A549 (cell line): ENCODE results near the gene FAR1.

Experiments
- CHD4 ChIP-seq: fragments of 200-600 bp; sonication (generic); IDR thresholded peaks from 2 replicates; pipeline ENCODE4 v1.6.1; 2016; ENCODE audit warnings: antibody characterized with exemption, mild to moderate bottlenecking, borderline replicate concordance
- EP300 ChIP-seq, 2 experiments: fragments of >200 bp; sonication (Bioruptor Twin); formaldehyde crosslinking; IDR thresholded peaks; 2 replicates in 1 of 2; 3 replicates in 1 of 2; pipeline ENCODE4 v1.6.1; 2016 to 2017
- KDM1A ChIP-seq: fragments of 200-600 bp; sonication (generic); IDR thresholded peaks from 2 replicates; pipeline ENCODE4 v1.6.1; 2016; ENCODE audit warnings: low read depth, mild to moderate bottlenecking
- NPAS2 ChIP-seq: fragments of 250-450 bp; sonication (Bioruptor Pico); IDR thresholded peaks from 2 replicates; pipeline ENCODE4 v1.8.0; 2022; ENCODE audit warnings: mild to moderate bottlenecking, moderate library complexity, borderline replicate concordance
- POLR2A ChIP-seq: IDR thresholded peaks from 2 replicates; pipeline ENCODE4 v1.6.1; 2012; ENCODE audit warnings: mild to moderate bottlenecking, low read length
- POLR2AphosphoS2 ChIP-seq: conservative IDR thresholded peaks from 2 replicates; pipeline ENCODE4 v1.6.1; 2012; ENCODE audit warnings: low read length, improper control_type of control experiment, inconsistent platforms
- TF ChIP-seq, protein P1 (sequence below): fragments of >200 bp; sonication (Bioruptor Twin); formaldehyde crosslinking; IDR thresholded peaks from 3 replicates; pipeline ENCODE4 v1.5.1; 2016
- TF ChIP-seq, protein P2 (sequence below): IDR thresholded peaks from 2 replicates; pipeline ENCODE4 v1.6.1; 2012; ENCODE audit warnings: low read depth, borderline replicate concordance
- TF ChIP-seq, protein P3 (sequence below): fragments of 200-600 bp; sonication (generic); IDR thresholded peaks from 2 replicates; pipeline ENCODE4 v1.6.1; 2016; ENCODE audit warnings: antibody characterized with exemption, mild to moderate bottlenecking, moderate library complexity

DNA sequence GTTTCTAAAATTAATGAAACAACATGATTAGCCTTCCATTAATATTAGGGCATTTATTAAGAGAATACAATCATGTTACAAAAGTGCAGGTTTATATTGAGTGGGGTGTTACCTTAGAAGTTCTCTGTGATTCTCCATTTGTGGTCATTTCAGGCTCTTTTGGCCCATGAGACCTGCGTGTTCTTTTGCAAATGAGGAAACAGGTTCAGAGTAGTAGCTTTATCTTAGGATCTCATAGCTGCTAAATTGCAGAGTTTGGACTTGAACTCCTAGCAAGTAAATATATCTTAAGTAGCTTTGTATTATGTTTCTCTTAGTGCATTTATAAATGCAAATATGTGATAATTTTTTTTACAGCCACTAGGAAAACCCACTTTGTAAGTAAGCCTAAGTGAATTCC lies 18.3 kb downstream of the FAR1 start:
- TF ChIP-seq POLR2AphosphoS2 (no peak), POLR2A (no peak), NPAS2 (CRISPR knock-in tag) (no peak), CHD4 (no peak), KDM1A (no peak), EP300 (IDR thresholded peaks at IDR 0.05) (no peak)
- TF ChIP-seq, protein P1, sequence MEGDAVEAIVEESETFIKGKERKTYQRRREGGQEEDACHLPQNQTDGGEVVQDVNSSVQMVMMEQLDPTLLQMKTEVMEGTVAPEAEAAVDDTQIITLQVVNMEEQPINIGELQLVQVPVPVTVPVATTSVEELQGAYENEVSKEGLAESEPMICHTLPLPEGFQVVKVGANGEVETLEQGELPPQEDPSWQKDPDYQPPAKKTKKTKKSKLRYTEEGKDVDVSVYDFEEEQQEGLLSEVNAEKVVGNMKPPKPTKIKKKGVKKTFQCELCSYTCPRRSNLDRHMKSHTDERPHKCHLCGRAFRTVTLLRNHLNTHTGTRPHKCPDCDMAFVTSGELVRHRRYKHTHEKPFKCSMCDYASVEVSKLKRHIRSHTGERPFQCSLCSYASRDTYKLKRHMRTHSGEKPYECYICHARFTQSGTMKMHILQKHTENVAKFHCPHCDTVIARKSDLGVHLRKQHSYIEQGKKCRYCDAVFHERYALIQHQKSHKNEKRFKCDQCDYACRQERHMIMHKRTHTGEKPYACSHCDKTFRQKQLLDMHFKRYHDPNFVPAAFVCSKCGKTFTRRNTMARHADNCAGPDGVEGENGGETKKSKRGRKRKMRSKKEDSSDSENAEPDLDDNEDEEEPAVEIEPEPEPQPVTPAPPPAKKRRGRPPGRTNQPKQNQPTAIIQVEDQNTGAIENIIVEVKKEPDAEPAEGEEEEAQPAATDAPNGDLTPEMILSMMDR: no peak
- TF ChIP-seq, protein P2, sequence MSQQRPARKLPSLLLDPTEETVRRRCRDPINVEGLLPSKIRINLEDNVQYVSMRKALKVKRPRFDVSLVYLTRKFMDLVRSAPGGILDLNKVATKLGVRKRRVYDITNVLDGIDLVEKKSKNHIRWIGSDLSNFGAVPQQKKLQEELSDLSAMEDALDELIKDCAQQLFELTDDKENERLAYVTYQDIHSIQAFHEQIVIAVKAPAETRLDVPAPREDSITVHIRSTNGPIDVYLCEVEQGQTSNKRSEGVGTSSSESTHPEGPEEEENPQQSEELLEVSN: no peak
- TF ChIP-seq, protein P3, sequence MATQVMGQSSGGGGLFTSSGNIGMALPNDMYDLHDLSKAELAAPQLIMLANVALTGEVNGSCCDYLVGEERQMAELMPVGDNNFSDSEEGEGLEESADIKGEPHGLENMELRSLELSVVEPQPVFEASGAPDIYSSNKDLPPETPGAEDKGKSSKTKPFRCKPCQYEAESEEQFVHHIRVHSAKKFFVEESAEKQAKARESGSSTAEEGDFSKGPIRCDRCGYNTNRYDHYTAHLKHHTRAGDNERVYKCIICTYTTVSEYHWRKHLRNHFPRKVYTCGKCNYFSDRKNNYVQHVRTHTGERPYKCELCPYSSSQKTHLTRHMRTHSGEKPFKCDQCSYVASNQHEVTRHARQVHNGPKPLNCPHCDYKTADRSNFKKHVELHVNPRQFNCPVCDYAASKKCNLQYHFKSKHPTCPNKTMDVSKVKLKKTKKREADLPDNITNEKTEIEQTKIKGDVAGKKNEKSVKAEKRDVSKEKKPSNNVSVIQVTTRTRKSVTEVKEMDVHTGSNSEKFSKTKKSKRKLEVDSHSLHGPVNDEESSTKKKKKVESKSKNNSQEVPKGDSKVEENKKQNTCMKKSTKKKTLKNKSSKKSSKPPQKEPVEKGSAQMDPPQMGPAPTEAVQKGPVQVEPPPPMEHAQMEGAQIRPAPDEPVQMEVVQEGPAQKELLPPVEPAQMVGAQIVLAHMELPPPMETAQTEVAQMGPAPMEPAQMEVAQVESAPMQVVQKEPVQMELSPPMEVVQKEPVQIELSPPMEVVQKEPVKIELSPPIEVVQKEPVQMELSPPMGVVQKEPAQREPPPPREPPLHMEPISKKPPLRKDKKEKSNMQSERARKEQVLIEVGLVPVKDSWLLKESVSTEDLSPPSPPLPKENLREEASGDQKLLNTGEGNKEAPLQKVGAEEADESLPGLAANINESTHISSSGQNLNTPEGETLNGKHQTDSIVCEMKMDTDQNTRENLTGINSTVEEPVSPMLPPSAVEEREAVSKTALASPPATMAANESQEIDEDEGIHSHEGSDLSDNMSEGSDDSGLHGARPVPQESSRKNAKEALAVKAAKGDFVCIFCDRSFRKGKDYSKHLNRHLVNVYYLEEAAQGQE: no peak
